Neural cell (in vitro differentiated cells): ENCODE data around the gene VWA8. TPM values are rescaled to one million over a fixed set of nuclear protein-coding genes. Genes with fewer than 3 reads are reported as not detected.

Experiments used
- H2AFZ ChIP-seq: fragments of 200-600, 300-800 bp; sonication (generic), shearing (Covaris generic); 2 replicates; pipeline ENCODE4 v1.6.0; 2014; ENCODE audit warnings: low read depth, mild to moderate bottlenecking, antibody characterized with exemption, low read length, moderate library complexity
- H3F3A ChIP-seq: fragments of 200-600 bp; shearing (Covaris generic); 2 replicates; pipeline ENCODE4 v1.6.1; 2016; ENCODE audit warnings: mild to moderate bottlenecking, moderate library complexity, mixed read lengths, antibody characterized with exemption, low read length; ENCODE audit not compliant: insufficient read depth, poor library complexity, severe bottlenecking
- H3K27ac ChIP-seq: fragments of 200-600, 300-800 bp; sonication (generic), shearing (Covaris generic); 2 replicates; pipeline ENCODE4 v1.5.1; 2014; ENCODE audit warnings: mild to moderate bottlenecking, low read length, moderate library complexity
- H3K27me3 ChIP-seq: fragments of 300-800, 200-600 bp; sonication (generic), shearing (Covaris generic); 2 replicates; pipeline ENCODE4 v1.6.0; 2014; ENCODE audit warnings: mild to moderate bottlenecking, low read depth, low read length, moderate library complexity; ENCODE audit not compliant: insufficient read depth
- H3K36me3 ChIP-seq: fragments of 300-800, 200-600 bp; sonication (generic), shearing (Covaris generic); 2 replicates; pipeline ENCODE4 v1.5.1; 2014; ENCODE audit warnings: mild to moderate bottlenecking, antibody characterized with exemption, low read length, moderate library complexity; ENCODE audit not compliant: insufficient read depth
- H3K4me2 ChIP-seq: fragments of 300-800, 200-600 bp; sonication (generic), shearing (Covaris generic); 2 replicates; pipeline ENCODE4 v1.6.0; 2014; ENCODE audit warnings: mild to moderate bottlenecking, low read length
- H3K4me3 ChIP-seq: fragments of 300-800, 200-600 bp; sonication (generic), shearing (Covaris generic); 2 replicates; pipeline ENCODE4 v1.5.1; 2014; ENCODE audit warnings: mild to moderate bottlenecking, low read length, moderate library complexity
- H3K79me2 ChIP-seq: fragments of 200-600 bp; shearing (Covaris generic); replicated peaks from 2 replicates; pipeline ENCODE4 v1.6.0; 2014; ENCODE audit warnings: mild to moderate bottlenecking, low read length, moderate library complexity; ENCODE audit not compliant: insufficient read depth
- H3K9ac ChIP-seq: fragments of 300-800, 200-600 bp; sonication (generic), shearing (Covaris generic); 2 replicates; pipeline ENCODE4 v1.6.1; 2016; ENCODE audit warnings: mild to moderate bottlenecking, low read length, mixed read lengths
- H3K9me2 ChIP-seq: fragments of 200-600 bp; shearing (Covaris generic); 2 replicates; pipeline ENCODE4 v1.6.1; 2016; ENCODE audit warnings: mild to moderate bottlenecking, low read length, mixed read lengths; ENCODE audit not compliant: insufficient read depth
- H3K9me3 ChIP-seq: fragments of 200-600, 300-800 bp; sonication (generic), shearing (Covaris generic); 2 replicates; pipeline ENCODE4 v1.6.1; 2016; ENCODE audit warnings: mild to moderate bottlenecking, mixed run types, low read length, moderate library complexity, mixed read lengths
- H4K20me1 ChIP-seq: fragments of 200-600 bp; shearing (Covaris generic); 2 replicates; pipeline ENCODE4 v1.6.1; 2016; ENCODE audit warnings: mild to moderate bottlenecking, mixed run types; ENCODE audit not compliant: insufficient read depth
- EP300 ChIP-seq: fragments of 450-650 bp; conservative IDR thresholded peaks from 2 replicates; pipeline ENCODE4 v1.6.1; 2014; ENCODE audit warnings: antibody characterized with exemption, mild to moderate bottlenecking, moderate library complexity; ENCODE audit not compliant: poor library complexity, severe bottlenecking
- EZH2 ChIP-seq: fragments of 200-600, 300-800 bp; shearing (Covaris generic), sonication (generic); IDR thresholded peaks from 2 replicates; pipeline ENCODE4 v1.6.1; 2014; ENCODE audit warnings: antibody characterized with exemption, low read length, borderline replicate concordance, mild to moderate bottlenecking; ENCODE audit not compliant: insufficient read depth, poor library complexity, severe bottlenecking
- MXI1 ChIP-seq: fragments of 450-650 bp; conservative IDR thresholded peaks from 2 replicates; pipeline ENCODE4 v1.6.1; 2014; ENCODE audit warnings: antibody characterized with exemption, mild to moderate bottlenecking; ENCODE audit not compliant: poor library complexity, severe bottlenecking
- POLR2AphosphoS5 ChIP-seq: IDR thresholded peaks from 2 replicates; pipeline ENCODE4 v1.6.1; 2012
- RAD21 ChIP-seq: fragments of 450-650 bp; conservative IDR thresholded peaks from 2 replicates; pipeline ENCODE4 v1.6.1; 2014; ENCODE audit warnings: antibody characterized with exemption, mild to moderate bottlenecking, moderate library complexity
- SMC3 ChIP-seq: fragments of 450-650 bp; conservative IDR thresholded peaks from 2 replicates; pipeline ENCODE4 v1.6.1; 2014; ENCODE audit warnings: antibody characterized with exemption, mild to moderate bottlenecking, moderate library complexity; ENCODE audit not compliant: poor library complexity
- TAF1 ChIP-seq: IDR thresholded peaks from 2 replicates; pipeline ENCODE4 v1.6.1; 2012; ENCODE audit warnings: low read depth
- polyA plus RNA-seq: library from polyadenylated mRNA; depleted of rRNA; stranded (reverse); fragments of >200 nt; gene quantifications from 2 replicates; pipeline ENCODE4 v1.2.3, GENCODE V29; 2014
- small RNA-seq, 3 experiments: library from RNA; depleted of rRNA; stranded (forward); fragments of <200 nt; gene quantifications; one replicate each; pipeline ENCODE3, GENCODE V24; 2012
- TF ChIP-seq, protein P1 (sequence below): fragments of 450-650 bp; IDR thresholded peaks from 2 replicates; pipeline ENCODE4 v1.5.1; 2014; ENCODE audit warnings: antibody characterized with exemption, mild to moderate bottlenecking, moderate library complexity; ENCODE audit not compliant: poor library complexity, severe bottlenecking
- TF ChIP-seq, protein P2 (sequence below): IDR thresholded peaks from 2 replicates; pipeline ENCODE4 v1.6.1; 2012; ENCODE audit warnings: borderline replicate concordance

VWA8 gene
- polyA plus RNA-seq, 1 donor from 2014 or later, result 3.6 TPM

DNA sequence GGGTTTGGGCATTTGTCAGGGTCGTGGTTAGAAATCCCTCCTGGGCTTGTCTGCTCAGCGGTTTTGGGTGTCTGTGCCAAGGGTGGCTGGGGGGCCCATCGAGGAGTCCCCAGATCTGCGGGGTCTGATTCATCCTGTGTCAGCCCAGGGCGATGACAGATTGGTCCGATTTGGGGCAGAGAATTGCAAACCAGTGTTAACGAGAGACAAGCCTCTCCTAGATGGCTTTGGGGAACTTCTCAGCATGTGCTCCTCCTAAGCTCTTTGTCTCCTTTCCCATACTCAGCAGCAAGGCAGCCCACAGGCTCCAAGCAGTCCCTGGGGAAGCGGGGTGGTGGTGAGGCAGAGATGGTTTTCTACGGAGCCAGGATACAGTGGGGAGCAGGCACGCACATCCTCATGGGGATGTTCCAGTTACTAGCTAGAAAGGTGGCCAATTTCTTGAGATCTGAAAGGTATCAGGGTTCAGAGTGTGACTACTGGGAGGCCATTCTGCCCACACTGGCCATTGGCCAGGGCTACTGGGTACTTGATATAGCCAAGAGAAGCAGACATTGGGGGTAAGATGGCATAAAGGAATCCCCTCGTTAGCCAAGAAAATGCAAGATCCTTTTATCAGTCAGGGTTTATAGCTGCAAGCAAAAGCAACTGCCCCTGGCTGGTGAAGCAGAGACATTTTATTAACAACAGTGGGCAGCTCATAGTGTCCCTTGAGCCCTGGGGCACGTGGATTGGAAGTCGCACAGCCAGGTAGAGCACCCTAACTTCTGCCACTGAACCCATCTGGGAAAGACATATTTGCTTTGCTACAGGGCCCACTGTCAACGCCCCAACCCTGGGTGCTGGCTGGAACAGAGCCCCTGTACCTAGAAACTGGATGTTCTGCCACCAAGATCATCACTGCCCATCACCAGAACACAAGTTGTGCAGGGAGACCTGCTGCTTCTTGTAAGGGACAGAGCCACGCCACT lies 440.0 kb downstream of the VWA8 start:
- no peaks in the 10 kb centered on the region for H3K79me2 ChIP-seq
- no peaks in the 10 kb centered on the region for H3F3A ChIP-seq
- H2AFZ ChIP-seq, result no peak overlapping the region
- no peaks in the 10 kb centered on the region for H3K27me3 ChIP-seq
- no peaks in the 10 kb centered on the region for H4K20me1 ChIP-seq
- H3K36me3 ChIP-seq, result no peaks in the 10 kb centered on the region
- no peak overlapping the region for H3K27ac ChIP-seq
- H3K9me3 ChIP-seq, result no peaks in the 10 kb centered on the region
- H3K4me3 ChIP-seq, result no peak overlapping the region
- no peaks in the 10 kb centered on the region for H3K9me2 ChIP-seq
- H3K4me2 ChIP-seq, result no peak overlapping the region
- TF ChIP-seq, protein P1, sequence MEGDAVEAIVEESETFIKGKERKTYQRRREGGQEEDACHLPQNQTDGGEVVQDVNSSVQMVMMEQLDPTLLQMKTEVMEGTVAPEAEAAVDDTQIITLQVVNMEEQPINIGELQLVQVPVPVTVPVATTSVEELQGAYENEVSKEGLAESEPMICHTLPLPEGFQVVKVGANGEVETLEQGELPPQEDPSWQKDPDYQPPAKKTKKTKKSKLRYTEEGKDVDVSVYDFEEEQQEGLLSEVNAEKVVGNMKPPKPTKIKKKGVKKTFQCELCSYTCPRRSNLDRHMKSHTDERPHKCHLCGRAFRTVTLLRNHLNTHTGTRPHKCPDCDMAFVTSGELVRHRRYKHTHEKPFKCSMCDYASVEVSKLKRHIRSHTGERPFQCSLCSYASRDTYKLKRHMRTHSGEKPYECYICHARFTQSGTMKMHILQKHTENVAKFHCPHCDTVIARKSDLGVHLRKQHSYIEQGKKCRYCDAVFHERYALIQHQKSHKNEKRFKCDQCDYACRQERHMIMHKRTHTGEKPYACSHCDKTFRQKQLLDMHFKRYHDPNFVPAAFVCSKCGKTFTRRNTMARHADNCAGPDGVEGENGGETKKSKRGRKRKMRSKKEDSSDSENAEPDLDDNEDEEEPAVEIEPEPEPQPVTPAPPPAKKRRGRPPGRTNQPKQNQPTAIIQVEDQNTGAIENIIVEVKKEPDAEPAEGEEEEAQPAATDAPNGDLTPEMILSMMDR, result no peak
- TF ChIP-seq EZH2 (no peak), TAF1 (no peak), SMC3 (no peak), EP300 (no peak), MXI1 (no peak), POLR2AphosphoS5 (no peak), RAD21 (no peak)
- TF ChIP-seq, protein P2, sequence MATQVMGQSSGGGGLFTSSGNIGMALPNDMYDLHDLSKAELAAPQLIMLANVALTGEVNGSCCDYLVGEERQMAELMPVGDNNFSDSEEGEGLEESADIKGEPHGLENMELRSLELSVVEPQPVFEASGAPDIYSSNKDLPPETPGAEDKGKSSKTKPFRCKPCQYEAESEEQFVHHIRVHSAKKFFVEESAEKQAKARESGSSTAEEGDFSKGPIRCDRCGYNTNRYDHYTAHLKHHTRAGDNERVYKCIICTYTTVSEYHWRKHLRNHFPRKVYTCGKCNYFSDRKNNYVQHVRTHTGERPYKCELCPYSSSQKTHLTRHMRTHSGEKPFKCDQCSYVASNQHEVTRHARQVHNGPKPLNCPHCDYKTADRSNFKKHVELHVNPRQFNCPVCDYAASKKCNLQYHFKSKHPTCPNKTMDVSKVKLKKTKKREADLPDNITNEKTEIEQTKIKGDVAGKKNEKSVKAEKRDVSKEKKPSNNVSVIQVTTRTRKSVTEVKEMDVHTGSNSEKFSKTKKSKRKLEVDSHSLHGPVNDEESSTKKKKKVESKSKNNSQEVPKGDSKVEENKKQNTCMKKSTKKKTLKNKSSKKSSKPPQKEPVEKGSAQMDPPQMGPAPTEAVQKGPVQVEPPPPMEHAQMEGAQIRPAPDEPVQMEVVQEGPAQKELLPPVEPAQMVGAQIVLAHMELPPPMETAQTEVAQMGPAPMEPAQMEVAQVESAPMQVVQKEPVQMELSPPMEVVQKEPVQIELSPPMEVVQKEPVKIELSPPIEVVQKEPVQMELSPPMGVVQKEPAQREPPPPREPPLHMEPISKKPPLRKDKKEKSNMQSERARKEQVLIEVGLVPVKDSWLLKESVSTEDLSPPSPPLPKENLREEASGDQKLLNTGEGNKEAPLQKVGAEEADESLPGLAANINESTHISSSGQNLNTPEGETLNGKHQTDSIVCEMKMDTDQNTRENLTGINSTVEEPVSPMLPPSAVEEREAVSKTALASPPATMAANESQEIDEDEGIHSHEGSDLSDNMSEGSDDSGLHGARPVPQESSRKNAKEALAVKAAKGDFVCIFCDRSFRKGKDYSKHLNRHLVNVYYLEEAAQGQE, result no peak
- H3K9ac ChIP-seq, result no peak overlapping the region

DNA sequence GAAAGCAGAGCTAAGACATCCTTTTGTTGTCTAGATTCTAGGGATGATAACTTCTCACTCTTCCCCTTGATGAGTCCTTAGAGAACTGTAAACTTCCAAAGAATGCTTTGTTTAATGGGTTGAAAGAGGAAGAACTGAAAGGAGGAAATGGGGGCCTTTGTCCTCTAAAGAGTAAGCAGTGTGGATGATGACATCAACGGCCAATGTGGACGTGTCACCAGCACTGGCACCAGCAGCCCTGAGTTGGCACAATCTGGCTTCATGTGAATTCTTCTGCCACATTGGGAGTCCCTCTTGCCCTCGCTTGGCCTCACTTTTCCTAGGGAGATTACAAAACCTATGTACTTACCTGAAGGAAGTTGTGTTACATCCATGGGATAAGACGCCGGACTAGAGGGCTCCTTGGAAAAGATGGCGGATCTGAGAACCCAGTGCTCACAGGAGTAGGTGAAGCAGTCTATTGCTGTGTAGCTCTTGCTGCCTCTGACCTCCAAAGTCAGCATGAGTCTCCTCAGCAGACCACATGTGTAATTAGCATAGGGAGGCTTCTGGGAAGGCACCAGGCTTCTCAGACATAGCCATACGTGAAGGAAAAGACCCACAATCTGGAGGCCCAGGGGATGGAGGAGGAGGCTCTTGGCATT lies 440.8 kb downstream of the VWA8 start:
- Histone ChIP-seq H2AFZ (no peak overlapping the region), H3F3A (no peaks in the 10 kb centered on the region), H3K9ac (no peak overlapping the region), H3K27me3 (no peaks in the 10 kb centered on the region), H3K4me3 (no peak overlapping the region), H3K79me2 (no peaks in the 10 kb centered on the region), H3K4me2 (no peak overlapping the region), H4K20me1 (no peaks in the 10 kb centered on the region), H3K9me2 (no peaks in the 10 kb centered on the region), H3K27ac (no peak overlapping the region), H3K9me3 (no peaks in the 10 kb centered on the region), H3K36me3 (no peaks in the 10 kb centered on the region)
- TF ChIP-seq TAF1, result no peak
- no peak for TF ChIP-seq EZH2
- no peak for TF ChIP-seq MXI1
- TF ChIP-seq SMC3, result no peak

Small RNA genes within 50 kb of the gene (small RNA-seq; reads per million reads assigned to genes)
- gene RN7SL515P, result 0 reads per million in 3 experiments
- 0 reads per million in 3 experiments for gene RNU6-74P
- 0 reads per million in 3 experiments for gene RPS28P8

Other genes with a start within 250 kb of the VWA8 start
- 2.9 and 3.5 TPM in 2 replicates for gene DGKH, start 87.5 kb upstream of the VWA8 start, polyA plus RNA-seq